Gastroesophageal sphincter (tissue), 2 donors: ENCODE measurements around the gene CCDC167.

Source experiments
- POLR2A ChIP-seq, 2 donors: fragments of 450-650 bp; IDR thresholded peaks; one replicate each; pipeline ENCODE4 v1.6.1; 2017; ENCODE audit warnings: antibody characterized with exemption in 2 of 2, mild to moderate bottlenecking in 2 of 2, moderate library complexity in 1 of 2
- POLR2AphosphoS5 ChIP-seq: sonication (generic); formaldehyde crosslinking; IDR thresholded peaks from one replicate; pipeline ENCODE4 v1.6.1; 2017; ENCODE audit warnings: antibody characterized with exemption

GRCh38 chr6:37540029-37540352 lies 40.3 kb upstream of the CCDC167 start:
- TF ChIP-seq POLR2A (IDR thresholded peaks at IDR 0.05) (no peak), POLR2AphosphoS5 (no peak)
